GM19351 (cell line): ENCODE data around the gene UPK3A.

ENCODE experiments used
- ATAC-seq: cut with Tn5 transposase; IDR thresholded peaks from one replicate; pipeline ENCODE4 v1.9.1; 2021; ENCODE audit warnings: mild to moderate bottlenecking, moderate library complexity; ENCODE audit not compliant: unreplicated experiment

Gene UPK3A

GRCh38 chr22:45308391-45308956 is 23.7 kb downstream of the UPK3A start:
- ATAC-seq, result no peak

DNA sequence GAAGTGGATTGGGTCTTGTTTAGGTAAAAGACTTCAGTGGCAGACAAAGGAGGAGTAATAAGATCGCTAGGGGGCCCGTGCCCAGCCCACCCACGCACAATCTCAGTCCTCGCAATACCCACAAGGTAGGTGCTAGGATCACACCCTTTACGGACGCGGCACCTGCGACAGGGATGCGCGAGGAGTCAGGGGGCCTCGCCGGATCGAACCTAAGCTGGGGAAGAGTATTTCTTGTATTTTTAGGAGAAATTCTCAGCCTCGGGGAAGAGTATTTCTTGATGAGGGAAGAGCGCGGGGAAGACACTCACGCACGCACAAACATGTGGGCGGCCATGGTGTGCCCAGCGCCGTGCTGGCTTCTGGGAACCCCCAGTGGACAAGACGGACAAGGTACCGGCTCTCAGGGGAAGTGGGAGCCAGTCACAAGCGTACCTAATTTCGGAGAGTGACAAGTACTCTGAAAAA is 24.2 kb downstream of the UPK3A start:
- no peak for ATAC-seq

GRCh38 chr22:45309422-45310227 is 24.9 kb downstream of the UPK3A start, which contains the start of gene FAM118A:
Gene FAM118A, plus strand, starts transcription at chr22:45309934. Its CDS starts 12,446 bp downstream, at chr22:45322380.
- ATAC-seq, result peak; percentile 79

GRCh38 chr22:45310331-45310976 is 25.7 kb downstream of the UPK3A start:
- no peak for ATAC-seq

DNA sequence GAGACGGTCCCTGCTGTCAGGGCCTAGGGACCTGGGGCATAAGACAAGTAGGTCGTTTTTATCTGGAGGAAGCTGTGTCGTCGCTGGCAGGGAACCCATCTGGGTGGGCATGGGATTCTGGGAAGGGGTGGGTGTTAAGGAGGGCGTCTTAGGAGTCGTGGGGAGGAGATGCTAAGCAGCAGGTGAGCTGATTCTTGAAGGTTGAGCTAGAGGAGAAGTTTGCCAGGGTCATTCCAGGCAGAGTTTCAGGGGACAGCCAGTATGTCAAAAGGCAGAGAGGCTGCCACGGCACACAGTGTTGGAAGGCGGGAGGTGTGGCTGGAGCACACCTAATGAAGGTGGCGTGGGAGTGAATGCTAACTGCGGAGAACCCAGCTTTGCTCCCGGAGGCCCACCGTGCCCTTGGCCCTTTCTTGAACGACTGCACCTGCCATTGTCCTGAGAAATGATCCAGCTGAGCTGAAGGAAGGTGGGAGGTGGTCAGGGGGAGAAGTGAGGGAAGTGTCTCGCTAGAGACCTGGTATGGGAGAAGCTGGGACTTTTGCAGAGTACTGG is 26.3 kb downstream of the UPK3A start:
- no peak for ATAC-seq

DNA sequence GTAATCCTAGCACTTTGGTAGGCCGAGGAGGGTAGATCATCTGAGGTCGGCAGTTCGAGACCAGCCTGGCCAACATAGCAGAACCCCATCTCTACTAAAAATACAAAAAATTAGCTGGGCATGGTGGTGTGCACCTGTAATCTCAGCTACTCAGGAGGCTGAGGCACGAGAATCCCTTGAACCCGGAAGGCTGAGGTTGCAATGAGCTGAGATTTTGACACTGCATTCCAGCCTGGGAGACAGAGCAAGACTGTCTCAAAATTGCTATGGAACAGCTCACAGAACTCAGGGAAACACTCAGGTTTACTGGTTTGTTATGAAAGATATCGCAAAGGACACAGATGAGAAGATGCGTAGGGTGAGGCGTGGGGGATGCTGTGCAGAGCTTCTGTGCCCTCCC is 27.7 kb downstream of the UPK3A start:
- ATAC-seq, result no peak

DNA sequence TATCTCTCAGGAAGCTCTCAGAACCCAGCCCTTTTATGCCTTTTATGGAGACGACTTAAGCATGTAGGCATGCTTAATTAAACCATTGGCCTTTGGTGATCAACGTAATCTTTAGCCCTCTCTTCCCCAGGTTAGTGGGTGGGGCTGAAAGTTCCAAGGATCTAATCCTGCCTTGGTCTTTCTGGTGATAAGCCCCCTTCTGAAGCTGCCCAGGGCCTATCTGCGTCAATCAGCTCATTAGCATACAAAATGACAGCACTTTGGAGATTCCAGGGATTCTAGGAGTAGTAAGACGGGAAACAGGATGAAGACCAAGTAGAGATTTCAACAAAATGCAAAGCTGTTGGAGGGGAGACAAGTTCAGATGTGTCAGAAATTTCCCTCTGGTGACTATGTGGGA is 28.1 kb downstream of the UPK3A start:
- no peak for ATAC-seq

- no peak for ATAC-seq
Observed at GRCh38 chr22:45314054-45314721, 29.4 kb downstream of the UPK3A start.

- ATAC-seq, result no peak
Observed at GRCh38 chr22:45314786-45315185, 30.0 kb downstream of the UPK3A start.

GRCh38 chr22:45316796-45317526 is 32.2 kb downstream of the UPK3A start:
- no peak for ATAC-seq

DNA sequence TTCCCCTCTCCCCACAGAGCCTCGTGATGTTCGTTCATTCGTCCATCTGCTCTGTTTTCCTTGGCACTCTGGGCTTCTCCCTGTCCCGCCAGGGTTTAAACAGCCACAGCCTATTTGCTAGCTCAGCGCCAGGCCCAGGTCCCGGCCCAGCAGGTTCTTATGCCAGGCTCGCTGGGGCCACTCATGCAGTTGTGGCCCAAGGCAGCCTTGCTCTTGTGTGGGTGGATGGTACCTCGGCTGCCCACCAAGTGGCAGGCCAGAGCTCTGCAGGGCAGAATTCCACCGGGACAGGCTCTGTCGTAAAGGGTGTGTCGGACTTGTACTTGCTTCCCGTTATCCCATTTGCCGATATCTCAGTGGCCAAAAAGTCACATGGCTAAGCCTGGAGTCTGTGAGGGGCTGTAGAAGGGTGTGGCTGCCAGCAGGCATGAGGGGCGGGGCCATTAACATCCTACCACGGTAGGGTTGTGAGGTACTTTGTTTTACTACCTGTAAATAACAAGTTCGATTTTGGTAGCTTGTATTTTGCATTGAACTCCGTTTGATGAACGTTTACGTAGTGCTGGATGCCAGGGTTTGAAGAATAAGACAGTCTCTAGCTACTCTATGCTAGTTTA is 32.9 kb downstream of the UPK3A start:
- ATAC-seq, result no peak

DNA sequence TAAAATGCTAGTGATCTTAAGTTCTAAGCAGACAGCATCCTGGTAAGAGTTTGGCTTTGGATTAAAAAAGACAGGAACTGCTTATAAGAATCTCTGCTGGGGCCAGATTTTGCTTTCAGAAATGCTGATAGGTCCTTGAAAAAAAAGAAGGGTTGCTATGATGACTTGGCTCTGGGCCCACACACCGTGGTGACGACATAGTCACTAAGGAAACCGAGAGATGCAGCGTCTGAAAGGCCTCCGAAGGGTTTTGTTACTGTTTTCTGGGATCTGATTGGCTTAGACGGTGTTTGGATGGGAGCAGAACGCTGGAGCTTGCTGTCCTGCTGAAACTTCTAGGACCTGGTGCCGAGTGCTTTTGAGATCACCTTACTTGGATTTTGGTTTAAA is 33.4 kb downstream of the UPK3A start:
- ATAC-seq, result peak; percentile 58

DNA sequence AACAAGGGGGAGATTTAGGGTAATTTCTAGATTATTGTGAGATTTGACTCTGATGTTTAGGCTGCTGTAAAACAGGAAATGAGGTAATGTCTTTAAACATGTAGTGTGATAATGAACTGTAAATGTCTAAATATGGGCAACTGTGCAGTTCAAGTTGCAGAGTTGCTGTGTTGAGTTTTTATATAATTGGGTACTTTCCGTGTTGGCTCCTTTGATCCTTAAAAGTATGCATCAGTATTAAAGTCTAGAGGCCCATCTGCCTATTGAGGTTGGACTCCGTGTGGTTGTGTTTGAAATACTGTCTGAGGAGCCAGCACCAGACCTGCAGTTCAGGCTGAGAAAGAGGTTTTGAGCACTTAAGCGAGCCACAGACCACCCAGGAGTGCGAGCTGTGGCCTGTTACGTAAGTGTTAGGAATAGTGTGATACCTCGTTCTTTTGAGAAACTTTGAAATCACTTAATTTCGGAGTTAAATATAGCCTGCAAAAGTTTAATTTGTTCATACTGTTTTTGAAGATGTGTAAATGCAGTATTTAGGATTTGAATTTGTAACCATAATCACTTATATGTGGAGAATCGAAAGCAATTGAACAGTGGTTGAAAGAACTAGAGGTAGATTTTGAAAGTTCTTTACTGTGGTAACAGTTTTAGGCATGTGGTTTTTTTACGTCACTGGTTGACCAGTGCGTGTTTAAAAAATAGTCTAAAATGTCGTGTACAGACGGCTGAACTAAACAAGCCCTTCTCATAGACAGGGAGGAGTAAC is 34.0 kb downstream of the UPK3A start:
- peak; percentile 47 for ATAC-seq

GRCh38 chr22:45319324-45319685 is 34.6 kb downstream of the UPK3A start:
- no peak for ATAC-seq

- no peak for ATAC-seq
Observed at GRCh38 chr22:45320357-45320976, 35.7 kb downstream of the UPK3A start.

GRCh38 chr22:45321827-45322226 is 37.1 kb downstream of the UPK3A start:
- ATAC-seq, result no peak

DNA sequence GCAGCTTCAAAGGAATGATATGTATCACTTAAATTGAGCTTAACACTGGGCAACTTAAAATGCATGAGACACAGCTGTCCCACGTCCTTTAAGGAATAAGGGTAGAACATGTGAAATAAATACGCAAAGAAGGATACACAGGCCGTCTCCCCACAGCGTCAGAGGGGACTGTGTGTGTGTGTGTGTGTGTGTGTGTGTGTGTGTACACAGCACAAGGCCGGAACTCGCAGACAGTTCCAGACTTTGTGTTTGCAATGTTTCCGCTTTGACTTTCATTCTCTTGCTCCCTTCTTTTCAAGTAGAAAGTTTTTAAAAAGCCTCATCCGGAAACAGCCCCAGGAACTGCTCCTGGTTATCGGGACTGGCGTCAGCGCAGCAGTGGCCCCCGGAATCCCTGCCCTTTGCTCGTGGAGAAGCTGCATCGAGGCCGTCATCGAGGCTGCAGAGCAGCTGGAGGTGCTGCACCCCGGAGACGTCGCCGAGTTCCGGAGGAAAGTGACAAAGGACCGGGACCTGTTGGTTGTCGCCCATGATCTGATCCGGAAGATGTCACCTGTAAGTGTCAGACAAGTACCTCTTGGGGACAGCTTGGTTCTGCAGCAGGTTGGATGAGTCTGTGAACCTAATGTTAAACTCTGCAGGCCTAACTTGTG is 38.2 kb downstream of the UPK3A start:
- no peak for ATAC-seq

GRCh38 chr22:45323695-45324094 is 38.9 kb downstream of the UPK3A start:
- no peak for ATAC-seq
